ENCODE results near the gene ATP6V0D1.

- TF ChIP-seq RAD21 (IDR thresholded peaks at IDR 0.05; ENCODE audit: low read depth) (no peak), TAF1 (IDR thresholded peaks at IDR 0.05; ENCODE audit: low read depth) (no peak), NFIC (IDR thresholded peaks at IDR 0.05) (no peak), YY1 (IDR thresholded peaks at IDR 0.05; ENCODE audit: low read depth) (no peak)
- TF ChIP-seq, protein P1, sequence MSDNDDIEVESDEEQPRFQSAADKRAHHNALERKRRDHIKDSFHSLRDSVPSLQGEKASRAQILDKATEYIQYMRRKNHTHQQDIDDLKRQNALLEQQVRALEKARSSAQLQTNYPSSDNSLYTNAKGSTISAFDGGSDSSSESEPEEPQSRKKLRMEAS (IDR thresholded peaks at IDR 0.05): no peak
- TF ChIP-seq, protein P2, sequence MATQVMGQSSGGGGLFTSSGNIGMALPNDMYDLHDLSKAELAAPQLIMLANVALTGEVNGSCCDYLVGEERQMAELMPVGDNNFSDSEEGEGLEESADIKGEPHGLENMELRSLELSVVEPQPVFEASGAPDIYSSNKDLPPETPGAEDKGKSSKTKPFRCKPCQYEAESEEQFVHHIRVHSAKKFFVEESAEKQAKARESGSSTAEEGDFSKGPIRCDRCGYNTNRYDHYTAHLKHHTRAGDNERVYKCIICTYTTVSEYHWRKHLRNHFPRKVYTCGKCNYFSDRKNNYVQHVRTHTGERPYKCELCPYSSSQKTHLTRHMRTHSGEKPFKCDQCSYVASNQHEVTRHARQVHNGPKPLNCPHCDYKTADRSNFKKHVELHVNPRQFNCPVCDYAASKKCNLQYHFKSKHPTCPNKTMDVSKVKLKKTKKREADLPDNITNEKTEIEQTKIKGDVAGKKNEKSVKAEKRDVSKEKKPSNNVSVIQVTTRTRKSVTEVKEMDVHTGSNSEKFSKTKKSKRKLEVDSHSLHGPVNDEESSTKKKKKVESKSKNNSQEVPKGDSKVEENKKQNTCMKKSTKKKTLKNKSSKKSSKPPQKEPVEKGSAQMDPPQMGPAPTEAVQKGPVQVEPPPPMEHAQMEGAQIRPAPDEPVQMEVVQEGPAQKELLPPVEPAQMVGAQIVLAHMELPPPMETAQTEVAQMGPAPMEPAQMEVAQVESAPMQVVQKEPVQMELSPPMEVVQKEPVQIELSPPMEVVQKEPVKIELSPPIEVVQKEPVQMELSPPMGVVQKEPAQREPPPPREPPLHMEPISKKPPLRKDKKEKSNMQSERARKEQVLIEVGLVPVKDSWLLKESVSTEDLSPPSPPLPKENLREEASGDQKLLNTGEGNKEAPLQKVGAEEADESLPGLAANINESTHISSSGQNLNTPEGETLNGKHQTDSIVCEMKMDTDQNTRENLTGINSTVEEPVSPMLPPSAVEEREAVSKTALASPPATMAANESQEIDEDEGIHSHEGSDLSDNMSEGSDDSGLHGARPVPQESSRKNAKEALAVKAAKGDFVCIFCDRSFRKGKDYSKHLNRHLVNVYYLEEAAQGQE (IDR thresholded peaks at IDR 0.05; ENCODE audit: low read depth): no peak
Measured at GRCh38 chr16:67448580-67448979, 32.4 kb downstream of the ATP6V0D1 start.
